Gastroesophageal sphincter (tissue), 3 donors: ENCODE measurements around the gene ATP4A.

Experiments
- POLR2A ChIP-seq, 2 donors: fragments of 450-650 bp; IDR thresholded peaks; one replicate each; pipeline ENCODE4 v1.6.1; 2017; ENCODE audit warnings: antibody characterized with exemption in 2 of 2, mild to moderate bottlenecking in 2 of 2, moderate library complexity in 1 of 2
- POLR2AphosphoS5 ChIP-seq: sonication (generic); formaldehyde crosslinking; IDR thresholded peaks from one replicate; pipeline ENCODE4 v1.6.1; 2017; ENCODE audit warnings: antibody characterized with exemption
- TF ChIP-seq, protein P1 (sequence below), 4 experiments: fragments of 200-600 bp in 2 of 4; fragments of 450-650 bp in 2 of 4; sonication (generic) in 1 of 4; IDR thresholded peaks; one replicate each; pipeline ENCODE4 v1.5.1; 2017 to 2019; ENCODE audit warnings: antibody characterized with exemption in 4 of 4, mild to moderate bottlenecking in 2 of 4, moderate library complexity in 2 of 4

DNA sequence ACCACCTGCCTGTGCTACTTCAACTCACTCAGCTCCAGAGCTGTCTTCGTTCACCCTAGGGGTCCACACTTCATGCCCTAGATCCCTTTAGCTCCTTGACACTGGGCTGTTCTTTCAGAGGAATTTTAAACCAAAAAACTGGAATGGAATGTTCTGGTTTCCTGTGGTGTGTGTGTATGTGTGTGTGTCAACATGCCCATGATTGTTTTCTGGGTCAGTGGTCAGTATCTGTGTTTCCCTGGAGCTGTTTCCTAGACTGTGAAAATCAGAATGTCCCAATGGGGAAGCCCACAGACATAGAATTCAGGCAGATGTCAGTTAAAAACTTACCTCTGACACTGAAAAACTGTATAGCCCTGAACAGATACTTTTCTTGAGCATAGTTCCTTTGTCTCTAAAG, 23.9 kb upstream of the ATP4A start:
- TF ChIP-seq, protein P1, sequence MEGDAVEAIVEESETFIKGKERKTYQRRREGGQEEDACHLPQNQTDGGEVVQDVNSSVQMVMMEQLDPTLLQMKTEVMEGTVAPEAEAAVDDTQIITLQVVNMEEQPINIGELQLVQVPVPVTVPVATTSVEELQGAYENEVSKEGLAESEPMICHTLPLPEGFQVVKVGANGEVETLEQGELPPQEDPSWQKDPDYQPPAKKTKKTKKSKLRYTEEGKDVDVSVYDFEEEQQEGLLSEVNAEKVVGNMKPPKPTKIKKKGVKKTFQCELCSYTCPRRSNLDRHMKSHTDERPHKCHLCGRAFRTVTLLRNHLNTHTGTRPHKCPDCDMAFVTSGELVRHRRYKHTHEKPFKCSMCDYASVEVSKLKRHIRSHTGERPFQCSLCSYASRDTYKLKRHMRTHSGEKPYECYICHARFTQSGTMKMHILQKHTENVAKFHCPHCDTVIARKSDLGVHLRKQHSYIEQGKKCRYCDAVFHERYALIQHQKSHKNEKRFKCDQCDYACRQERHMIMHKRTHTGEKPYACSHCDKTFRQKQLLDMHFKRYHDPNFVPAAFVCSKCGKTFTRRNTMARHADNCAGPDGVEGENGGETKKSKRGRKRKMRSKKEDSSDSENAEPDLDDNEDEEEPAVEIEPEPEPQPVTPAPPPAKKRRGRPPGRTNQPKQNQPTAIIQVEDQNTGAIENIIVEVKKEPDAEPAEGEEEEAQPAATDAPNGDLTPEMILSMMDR (IDR thresholded peaks at IDR 0.05), result no peak
- TF ChIP-seq POLR2A (IDR thresholded peaks at IDR 0.05), result no peak
- TF ChIP-seq POLR2AphosphoS5, result no peak
